HG03139 (cell line): Measurements from ENCODE around the gene ELAC1.
"Not testable (repeated sequence)": the region's sequence is repeated elsewhere in the genome, so short reads cannot be mapped to it uniquely, and the experiment has no call there.

Source experiments
- ATAC-seq: cut with Tn5 transposase; IDR thresholded peaks from one replicate; pipeline ENCODE4 v1.9.1; 2021; ENCODE audit not compliant: unreplicated experiment

ELAC1 gene

GRCh38 chr18:50967714-50968661 is at the start of gene ELAC1:
Gene ELAC1 (plus strand): TSS chr18:50968040. CDS start chr18:50974405, 6,365 bp downstream.
- peak; percentile 95 for ATAC-seq

- ATAC-seq, result no peak
These were observed 49.7 kb upstream of the ELAC1 start for GRCh38 chr18:50918153-50918552.

- ATAC-seq, result no peak
These were observed 43.5 kb upstream of the ELAC1 start for GRCh38 chr18:50924372-50924771.

- no peak for ATAC-seq
These were observed 41.3 kb upstream of the ELAC1 start for GRCh38 chr18:50926521-50926920.

GRCh38 chr18:50928551-50928950 is 39.3 kb upstream of the ELAC1 start:
- no peak for ATAC-seq

- ATAC-seq, result no peak
These were observed 34.2 kb upstream of the ELAC1 start for GRCh38 chr18:50933684-50934083.

- no peak for ATAC-seq
These were observed 33.2 kb upstream of the ELAC1 start for GRCh38 chr18:50934545-50935211.

- no peak for ATAC-seq
These were observed 32.2 kb upstream of the ELAC1 start for GRCh38 chr18:50935493-50936191.

GRCh38 chr18:50937183-50937582 is 30.7 kb upstream of the ELAC1 start:
- no peak for ATAC-seq

GRCh38 chr18:50938912-50939311 is 28.9 kb upstream of the ELAC1 start:
- no peak for ATAC-seq

- no peak for ATAC-seq
These were observed 23.5 kb upstream of the ELAC1 start for GRCh38 chr18:50944245-50944932.

- not testable (repeated sequence) for ATAC-seq
These were observed 21.9 kb upstream of the ELAC1 start for GRCh38 chr18:50945918-50946317.

GRCh38 chr18:50947899-50948298 is 19.9 kb upstream of the ELAC1 start:
- no peak for ATAC-seq

- no peak for ATAC-seq
These were observed 18.7 kb upstream of the ELAC1 start for GRCh38 chr18:50949185-50949584.

GRCh38 chr18:50950626-50951025 is 17.2 kb upstream of the ELAC1 start:
- ATAC-seq, result no peak

- ATAC-seq, result no peak
These were observed 14.0 kb upstream of the ELAC1 start for GRCh38 chr18:50953822-50954221.

GRCh38 chr18:50955253-50955652 is 12.6 kb upstream of the ELAC1 start:
- no peak for ATAC-seq

GRCh38 chr18:50956116-50956515 is 11.7 kb upstream of the ELAC1 start:
- ATAC-seq, result no peak

- ATAC-seq, result no peak
These were observed 5.9 kb upstream of the ELAC1 start for GRCh38 chr18:50961974-50962373.

GRCh38 chr18:50969448-50969847 is 1.6 kb downstream of the ELAC1 start:
- no peak for ATAC-seq

- no peak for ATAC-seq
These were observed 2.2 kb downstream of the ELAC1 start for GRCh38 chr18:50970006-50970405.
